Kidney epithelial cell (primary cell): Measurements from ENCODE around the gene SYT17. TPM values are rescaled to one million over a fixed set of nuclear protein-coding genes. Genes with fewer than 3 reads are reported as not detected.

Source experiments
- DNase-seq: peaks from one replicate; pipeline ENCODE4 v3.0.0-alpha.2; 2010; ENCODE audit warnings: low read depth
- H3K27me3 ChIP-seq: 2 replicates; pipeline ENCODE4 v1.6.0; 2011; ENCODE audit warnings: low read length; ENCODE audit not compliant: control insufficient read depth, insufficient read depth
- H3K36me3 ChIP-seq: 2 replicates; pipeline ENCODE4 v1.5.1; 2011; ENCODE audit warnings: low read length; ENCODE audit not compliant: control insufficient read depth, insufficient read depth
- H3K4me3 ChIP-seq: 2 replicates; pipeline ENCODE4 v1.5.1; 2011; ENCODE audit warnings: low read depth, mild to moderate bottlenecking, control low read depth, low read length
- total RNA-seq: library from RNA; depleted of rRNA; stranded (reverse); fragments of >200 nt; gene quantifications from 2 replicates; pipeline ENCODE4 v1.2.3, GENCODE V29; 2015
- TF ChIP-seq, protein P1 (sequence below): IDR thresholded peaks from 2 replicates; pipeline ENCODE4 v1.5.1; 2011; ENCODE audit warnings: mild to moderate bottlenecking, moderate library complexity, low read length, control low read depth, inconsistent platforms; ENCODE audit not compliant: insufficient read depth, poor library complexity, severe bottlenecking

SYT17 gene
- total RNA-seq, 1 donor from 2014 or later = 0.63 TPM

- H3K27me3 ChIP-seq = no peaks in the 10 kb centered on the region
- TF ChIP-seq, protein P1, sequence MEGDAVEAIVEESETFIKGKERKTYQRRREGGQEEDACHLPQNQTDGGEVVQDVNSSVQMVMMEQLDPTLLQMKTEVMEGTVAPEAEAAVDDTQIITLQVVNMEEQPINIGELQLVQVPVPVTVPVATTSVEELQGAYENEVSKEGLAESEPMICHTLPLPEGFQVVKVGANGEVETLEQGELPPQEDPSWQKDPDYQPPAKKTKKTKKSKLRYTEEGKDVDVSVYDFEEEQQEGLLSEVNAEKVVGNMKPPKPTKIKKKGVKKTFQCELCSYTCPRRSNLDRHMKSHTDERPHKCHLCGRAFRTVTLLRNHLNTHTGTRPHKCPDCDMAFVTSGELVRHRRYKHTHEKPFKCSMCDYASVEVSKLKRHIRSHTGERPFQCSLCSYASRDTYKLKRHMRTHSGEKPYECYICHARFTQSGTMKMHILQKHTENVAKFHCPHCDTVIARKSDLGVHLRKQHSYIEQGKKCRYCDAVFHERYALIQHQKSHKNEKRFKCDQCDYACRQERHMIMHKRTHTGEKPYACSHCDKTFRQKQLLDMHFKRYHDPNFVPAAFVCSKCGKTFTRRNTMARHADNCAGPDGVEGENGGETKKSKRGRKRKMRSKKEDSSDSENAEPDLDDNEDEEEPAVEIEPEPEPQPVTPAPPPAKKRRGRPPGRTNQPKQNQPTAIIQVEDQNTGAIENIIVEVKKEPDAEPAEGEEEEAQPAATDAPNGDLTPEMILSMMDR = no peak
- H3K36me3 ChIP-seq = no peaks in the 10 kb centered on the region
- DNase-seq = no peak
- no peak overlapping the region for H3K4me3 ChIP-seq
These were observed 40.8 kb upstream of the SYT17 start for GRCh38 chr16:19127205-19127604.

- Histone ChIP-seq H3K27me3 (no peaks in the 10 kb centered on the region), H3K36me3 (no peaks in the 10 kb centered on the region), H3K4me3 (no peak overlapping the region)
- TF ChIP-seq, protein P1 = no peak
- no peak for DNase-seq
These were observed 40.3 kb upstream of the SYT17 start for GRCh38 chr16:19127674-19128131.

GRCh38 chr16:19128454-19129200 is 39.4 kb upstream of the SYT17 start:
- no peak for DNase-seq
- H3K36me3 ChIP-seq = no peaks in the 10 kb centered on the region
- TF ChIP-seq, protein P1 = no peak
- H3K4me3 ChIP-seq = no peak overlapping the region
- H3K27me3 ChIP-seq = no peaks in the 10 kb centered on the region

GRCh38 chr16:19130385-19130784 is 37.7 kb upstream of the SYT17 start:
- no peaks in the 10 kb centered on the region for H3K36me3 ChIP-seq
- H3K4me3 ChIP-seq = no peak overlapping the region
- H3K27me3 ChIP-seq = no peaks in the 10 kb centered on the region
- no peak for DNase-seq
- TF ChIP-seq, protein P1 = no peak

- no peak overlapping the region for H3K4me3 ChIP-seq
- no peak for DNase-seq
- TF ChIP-seq, protein P1 = no peak
These were observed 36.9 kb upstream of the SYT17 start for GRCh38 chr16:19130852-19131824.

More at GRCh38 chr16:19130852-19131824, 36.9 kb upstream of the SYT17 start:
- Histone ChIP-seq H3K36me3 (no peaks in the 10 kb centered on the region), H3K27me3 (no peaks in the 10 kb centered on the region)
